A549 (cell line): Measurements from ENCODE around the gene ANKRD11. TPM values are rescaled to one million over a fixed set of nuclear protein-coding genes. Genes with fewer than 3 reads are reported as not detected.

Experiments
- ATAC-seq, 2 experiments: fragments of 200-7000 bp in 1 of 2; fragments of >200 bp in 1 of 2; cut with Nextera tagmentation in 1 of 2; cut with Tn5 transposase in 1 of 2; 3 replicates each; pipeline versions ENCODE4 v1.8.0 to v1.9.1; 2018 to 2020; ENCODE audit warnings: mild to moderate bottlenecking in 1 of 2, moderate library complexity in 1 of 2
- CTCF ChIA-PET: fragments of 300-600 bp; sonication (Branson Sonifier 250); formaldehyde crosslinking; extraction: SDS; loops from one replicate; lab custom pipeline; 2021; ENCODE audit warnings: antibody characterized with exemption, inconsistent platforms; lab: Yijun Ruan, JAX
- POLR2A ChIA-PET: fragments of 350-600 bp; formaldehyde crosslinking; extraction: SDS; loops from one replicate; lab custom pipeline; 2021; ENCODE audit warnings: antibody characterized with exemption, inconsistent platforms; lab: Yijun Ruan, JAX
- DNase-seq, 2 experiments: peaks; one replicate each; pipeline versions ENCODE4 v3.0.0 to v3.0.0-alpha.2; 2011 to 2016; ENCODE audit warnings: low read depth in 1 of 2, low spot score in 1 of 2
- FAIRE-seq: peaks from 2 replicates; lab custom pipeline; 2011; peaks lifted over from hg19 to GRCh38; lab: Jason Lieb, UNC
- H3K27ac ChIP-seq, 2 experiments: fragments of >200 bp; sonication (Bioruptor Twin); formaldehyde crosslinking; 3 replicates each; pipeline ENCODE4 v1.5.1; 2016 to 2017
- H3K4me1 ChIP-seq: fragments of >200 bp; sonication (Bioruptor Twin); formaldehyde crosslinking; 3 replicates; pipeline ENCODE4 v1.6.1; 2016
- H3K4me2 ChIP-seq: fragments of >200 bp; sonication (Bioruptor Twin); formaldehyde crosslinking; 3 replicates; pipeline ENCODE4 v1.6.1; 2016
- H3K4me3 ChIP-seq: fragments of >200 bp; sonication (Bioruptor Twin); formaldehyde crosslinking; 3 replicates; pipeline ENCODE4 v1.5.1; 2016
- H3K9me3 ChIP-seq: fragments of >200 bp; sonication (Bioruptor Twin); formaldehyde crosslinking; 3 replicates; pipeline ENCODE4 v1.6.1; 2016
- ATOH8 ChIP-seq: fragments of 250-450 bp; sonication (Bioruptor Pico); IDR thresholded peaks from 2 replicates; pipeline ENCODE4 v1.5.0; 2020; ENCODE audit warnings: low read depth, mild to moderate bottlenecking, moderate library complexity
- BCL3 ChIP-seq: fragments of >200 bp; sonication (Bioruptor Twin); formaldehyde crosslinking; IDR thresholded peaks from 3 replicates; pipeline ENCODE4 v1.6.1; 2016
- CBX8 ChIP-seq: fragments of 200-600 bp; sonication (generic); IDR thresholded peaks from 2 replicates; pipeline ENCODE4 v1.6.1; 2016
- E2F6 ChIP-seq: IDR thresholded peaks from 2 replicates; pipeline ENCODE4 v1.6.1; 2012; ENCODE audit warnings: low read depth, borderline replicate concordance
- FOSL2 ChIP-seq, 2 experiments: fragments of 450-650 bp in 1 of 2; fragments of >200 bp in 1 of 2; sonication (Bioruptor Twin) in 1 of 2; formaldehyde crosslinking; IDR thresholded peaks; 2 replicates each; pipeline versions ENCODE4 v1.5.0 to v1.6.1; 2016 to 2020; ENCODE audit warnings: mild to moderate bottlenecking in 1 of 2, moderate library complexity in 1 of 2
- GATA3 ChIP-seq: IDR thresholded peaks from 2 replicates; pipeline ENCODE4 v1.6.1; 2012; ENCODE audit warnings: borderline replicate concordance
- HDAC2 ChIP-seq: fragments of 200-600 bp; sonication (generic); IDR thresholded peaks from 2 replicates; pipeline ENCODE4 v1.6.1; 2016
- HES2 ChIP-seq: fragments of >200 bp; sonication (Bioruptor Twin); formaldehyde crosslinking; IDR thresholded peaks from 2 replicates; pipeline ENCODE4 v1.6.1; 2016
- HEYL ChIP-seq: fragments of 250-450 bp; sonication (Bioruptor Pico); IDR thresholded peaks from 2 replicates; pipeline ENCODE4 v1.8.0; 2021; ENCODE audit warnings: mild to moderate bottlenecking, moderate library complexity
- HOXB13 ChIP-seq: fragments of 250-450 bp; sonication (Bioruptor Pico); IDR thresholded peaks from 2 replicates; pipeline ENCODE4 v1.5.0; 2020; ENCODE audit warnings: low read depth, mild to moderate bottlenecking, moderate library complexity
- HOXB5 ChIP-seq: fragments of 250-450 bp; sonication (Bioruptor Pico); IDR thresholded peaks from 2 replicates; pipeline ENCODE4 v1.5.0; 2020; ENCODE audit warnings: mild to moderate bottlenecking, moderate library complexity
- JUN ChIP-seq, 2 experiments: fragments of >200 bp; sonication (Bioruptor Twin); formaldehyde crosslinking; IDR thresholded peaks; 2 replicates in 1 of 2; 3 replicates in 1 of 2; pipeline ENCODE4 v1.6.1; 2016 to 2017
- JUNB ChIP-seq: fragments of >200 bp; sonication (Bioruptor Twin); formaldehyde crosslinking; IDR thresholded peaks from 2 replicates; pipeline ENCODE4 v1.6.1; 2016
- MAFK ChIP-seq: fragments of 450-650 bp; IDR thresholded peaks from 2 replicates; pipeline ENCODE4 v1.6.1; 2014; ENCODE audit not compliant: partially characterized antibody
- MAX ChIP-seq: IDR thresholded peaks from 2 replicates; pipeline ENCODE4 v1.6.1; 2012
- MAZ ChIP-seq: fragments of 150-350 bp; IDR thresholded peaks from 2 replicates; pipeline ENCODE4 v1.6.1; 2014; ENCODE audit warnings: antibody characterized with exemption, low read depth, low read length, borderline replicate concordance
- NFE2L2 ChIP-seq: fragments of 150-350 bp; conservative IDR thresholded peaks from 2 replicates; pipeline ENCODE4 v1.6.1; 2014; ENCODE audit warnings: low read length
- PBX3 ChIP-seq: IDR thresholded peaks from 2 replicates; pipeline ENCODE4 v1.6.1; 2012
- RAD21 ChIP-seq, 2 experiments: fragments of >200 bp in 1 of 2; sonication (Bioruptor Twin) in 1 of 2; formaldehyde crosslinking in 1 of 2; IDR thresholded peaks in 1 of 2; conservative IDR thresholded peaks in 1 of 2; 2 replicates in 1 of 2; 3 replicates in 1 of 2; pipeline ENCODE4 v1.6.1; 2012 to 2018; ENCODE audit warnings: inconsistent platforms in 1 of 2
- RARB ChIP-seq: fragments of 250-450 bp; sonication (Bioruptor Pico); IDR thresholded peaks from 2 replicates; pipeline ENCODE4 v1.8.0; 2021; ENCODE audit warnings: mild to moderate bottlenecking, moderate library complexity
- RCOR1 ChIP-seq: fragments of 150-350 bp; IDR thresholded peaks from 2 replicates; pipeline ENCODE4 v1.6.1; 2014; ENCODE audit warnings: antibody characterized with exemption, low read length, low read depth
- RFX5 ChIP-seq: fragments of 450-650 bp; IDR thresholded peaks from 2 replicates; pipeline ENCODE4 v1.7.1; 2014; ENCODE audit warnings: antibody characterized with exemption, mild to moderate bottlenecking, moderate library complexity
- RNF2 ChIP-seq: fragments of 200-600 bp; sonication (generic); IDR thresholded peaks from 2 replicates; pipeline ENCODE4 v1.6.1; 2016; ENCODE audit warnings: low read depth, mild to moderate bottlenecking, antibody characterized with exemption, moderate library complexity, borderline replicate concordance
- USF2 ChIP-seq: fragments of 450-650 bp; IDR thresholded peaks from 2 replicates; pipeline ENCODE4 v1.6.1; 2014; ENCODE audit warnings: antibody characterized with exemption
- ZSCAN20 ChIP-seq: fragments of 250-450 bp; sonication (Bioruptor Pico); IDR thresholded peaks from 2 replicates; pipeline ENCODE4 v1.8.0; 2022; ENCODE audit warnings: mild to moderate bottlenecking, moderate library complexity
- WGBS: methylation state at CpG from one replicate; pipeline ENCODE4 v1.1.6; 2017; ENCODE audit errors: missing lambda C conversion rate; 5-methylcytosine and 5-hydroxymethylcytosine counted together
- polyA plus RNA-seq, 4 experiments: library from polyadenylated mRNA; depleted of rRNA in 3 of 4; stranded (reverse); fragments of >200 nt; fragmentation: RNase III in 1 of 4; extraction: RNeasy Plus Mini Kit Qiagen cat#74134 plus additional on column Dnase treatment in 1 of 4; gene quantifications; 2 replicates in 3 of 4; 3 replicates in 1 of 4; pipeline ENCODE4 v1.2.3, GENCODE V29; 2011 to 2017

Gene ANKRD11
- polyA plus RNA-seq, 2 of the 4 experiments (the other 2 are of a cell fraction) = 53.6 to 54.9 TPM

DNA sequence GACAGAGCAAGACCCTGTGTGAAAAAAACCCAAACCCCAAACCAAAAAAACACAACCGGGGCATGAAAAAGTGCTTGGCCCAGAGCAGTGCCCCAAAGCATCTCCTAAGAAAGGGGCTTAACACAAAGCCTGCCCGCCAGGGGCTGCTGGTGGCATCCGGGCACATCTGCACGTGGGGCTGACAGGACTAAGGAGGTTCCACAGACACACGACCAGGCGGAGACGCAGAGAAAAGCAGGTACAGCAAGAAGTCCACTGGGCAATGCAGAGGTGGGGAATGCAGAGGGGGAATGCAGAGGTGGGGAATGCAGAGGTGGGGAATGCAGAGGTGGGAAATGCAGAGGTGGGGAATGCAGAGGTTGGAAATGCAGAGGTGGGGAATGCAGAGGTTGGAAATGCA is 163.6 kb downstream of the ANKRD11 start:
- ATAC-seq (no peak), DNase-seq (no peak), FAIRE-seq (no peak)
- peak overlapping the region; percentile 76 for H3K4me2 ChIP-seq
- no peak overlapping the region; the same call in 2 of the 3 replicates for H3K4me3 ChIP-seq
- H3K9me3 ChIP-seq = no peaks in the 10 kb centered on the region
- H3K4me1 ChIP-seq = peaks cover 98% of the 10 kb centered on the region
- POLR2A ChIA-PET = no interaction called here
- WGBS = 83% methylated on average over 7 of the region's 7 CpGs
- H3K27ac ChIP-seq = peak overlapping the region; percentile 98 to 99
- TF ChIP-seq BCL3 = no peak
- no peak for TF ChIP-seq HOXB5 (CRISPR knock-in tag)
- no peak for TF ChIP-seq USF2
- no peak for TF ChIP-seq GATA3
- TF ChIP-seq MAZ = no peak
- TF ChIP-seq ZSCAN20 (CRISPR knock-in tag) = no peak
- TF ChIP-seq RARB (CRISPR knock-in tag) = no peak
- no peak for TF ChIP-seq ATOH8
- no peak for TF ChIP-seq RFX5
- no peak for TF ChIP-seq MAX
- TF ChIP-seq NFE2L2 = no peak
- no peak for TF ChIP-seq JUNB
- no peak for TF ChIP-seq HDAC2
- TF ChIP-seq CBX8 = no peak
- TF ChIP-seq FOSL2 (IDR thresholded peaks at IDR 0.05) = no peak
- TF ChIP-seq FOSL2 (CRISPR knock-in tag; IDR thresholded peaks at IDR 0.05) = no peak
- no peak for TF ChIP-seq HES2
- no peak for TF ChIP-seq PBX3
- TF ChIP-seq E2F6 = no peak
- no peak for TF ChIP-seq RAD21 (conservative IDR thresholded peaks at IDR 0.05 in 1 of 2, IDR thresholded peaks at IDR 0.05 in 1 of 2)
- no peak for TF ChIP-seq RNF2
- TF ChIP-seq, all 56 proteins: peak for 0
- CTCF ChIA-PET = interaction anchor here (0.6 kb wide), 1 partner anchor 112 kb away, joined by 5 read pairs; no protein-coding TSS in a partner anchor

DNA sequence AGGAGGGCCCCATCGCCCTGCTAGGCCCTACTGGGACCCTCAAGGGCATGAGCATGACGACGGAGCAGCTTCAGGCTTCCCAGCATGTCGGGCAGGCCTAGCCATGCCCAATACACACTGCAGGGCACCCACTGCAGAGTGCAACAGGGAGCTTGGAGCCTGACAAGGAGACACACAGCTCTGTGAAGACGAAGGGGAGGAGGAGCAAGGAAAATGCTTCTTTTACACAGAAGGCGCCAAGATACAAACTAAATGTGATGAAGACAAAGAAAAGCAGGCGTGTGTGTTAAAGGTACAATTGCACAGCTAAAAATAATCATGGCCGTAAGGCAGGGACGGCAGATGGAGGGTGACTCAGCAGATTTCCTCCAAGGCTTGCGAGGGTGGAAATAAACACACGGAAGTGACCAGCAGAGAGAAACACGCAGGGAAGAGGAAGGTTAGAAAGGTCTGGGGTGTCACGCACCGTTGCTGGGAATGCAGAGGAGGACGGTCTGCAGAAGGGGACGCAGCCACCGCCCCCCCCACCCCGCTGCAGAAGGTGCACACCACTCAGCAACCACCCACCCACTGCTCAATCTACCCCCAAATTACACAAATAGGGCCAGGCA is 164.4 kb downstream of the ANKRD11 start:
- FAIRE-seq (no peak), DNase-seq (peak; percentile 66 to 75), ATAC-seq (peak in 1 of 2 experiments; percentile 16; a peak in 2 of 6 replicates)
- peak overlapping the region; percentile 76 for H3K4me2 ChIP-seq
- peak overlapping the region; percentile 98 to 99 for H3K27ac ChIP-seq
- 7% methylated on average over 16 of the region's 18 CpGs for WGBS
- no peaks in the 10 kb centered on the region for H3K9me3 ChIP-seq
- peak overlapping the region; percentile 4; the same call in 2 of the 3 replicates for H3K4me3 ChIP-seq
- H3K4me1 ChIP-seq = peaks cover 98% of the 10 kb centered on the region
- ChIA-PET POLR2A (no interaction called here), CTCF (interaction anchor here (0.6 to 1.0 kb wide), 5 partner anchors 9 to 727 kb away, joined by 3 to 4 read pairs (median 3); no protein-coding TSS in a partner anchor)
- TF ChIP-seq HEYL (CRISPR knock-in tag) (no peak), NFE2L2 (peak; percentile 100), HOXB13 (CRISPR knock-in tag) (peak; percentile 30; the same call in 1 of the 2 replicates), RCOR1 (no peak), JUN (IDR thresholded peaks at IDR 0.05) (0 out of 5 replicates have a peak, but pooled peaks of 1 of the 2 experiments have one; percentile 40), ATOH8 (peak; percentile 68; the same call in 1 of the 2 replicates), MAFK (peak; percentile 100), FOSL2 (IDR thresholded peaks at IDR 0.05) (no peak), FOSL2 (CRISPR knock-in tag; IDR thresholded peaks at IDR 0.05) (peak; percentile 75), MAX (peak; percentile 64)
